ENCODE data around the gene ACSS1. TPM values are rescaled to one million over a fixed set of nuclear protein-coding genes. Genes with fewer than 3 reads are reported as not detected.
"Not testable (repeated sequence)": the region's sequence is repeated elsewhere in the genome, so short reads cannot be mapped to it uniquely, and the experiment has no call there.

ACSS1 gene
- total RNA-seq, 2 experiments from 2014 or later: 40.9 to 42.5 TPM

DNA sequence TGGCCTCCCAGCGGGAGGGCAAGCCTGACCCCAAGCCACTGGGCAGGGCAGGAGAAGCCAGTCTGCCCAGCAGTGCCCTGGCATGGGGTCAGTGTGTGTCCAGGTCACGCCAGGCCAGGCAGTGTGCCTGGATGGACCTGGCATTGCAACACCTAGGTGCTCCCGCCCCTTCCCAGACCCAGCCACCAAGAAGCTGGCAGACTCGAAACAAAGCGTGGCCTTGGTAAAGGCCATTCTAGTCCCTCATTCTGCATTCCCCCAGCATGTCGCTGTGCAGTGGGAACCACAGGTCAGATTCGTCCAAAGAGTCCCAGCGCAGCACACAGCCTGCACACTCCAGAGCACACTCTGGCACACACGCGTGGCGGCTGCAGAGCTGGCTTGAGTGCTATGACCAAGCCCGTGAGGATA, 46.1 kb downstream of the ACSS1 start:
- DNase-seq (no peak), ATAC-seq (no peak)
- CTCF ChIA-PET: no interaction called here
- H3K27ac Mint-ChIP-seq: no peak overlapping the region
- no peaks in the 10 kb centered on the region for H3K27me3 Mint-ChIP-seq (ENCODE audit: low read depth)
- peaks cover 4% of the 10 kb centered on the region for H3K4me1 Mint-ChIP-seq (ENCODE audit: low read depth)
- no peak overlapping the region for H3K4me3 Mint-ChIP-seq
- peaks cover 14% of the 10 kb centered on the region for H3K36me3 Mint-ChIP-seq (ENCODE audit: low read depth)
- POLR2A ChIA-PET: no interaction called here
- no peaks in the 10 kb centered on the region for H3K9me3 Mint-ChIP-seq (ENCODE audit: insufficient read depth)

DNA sequence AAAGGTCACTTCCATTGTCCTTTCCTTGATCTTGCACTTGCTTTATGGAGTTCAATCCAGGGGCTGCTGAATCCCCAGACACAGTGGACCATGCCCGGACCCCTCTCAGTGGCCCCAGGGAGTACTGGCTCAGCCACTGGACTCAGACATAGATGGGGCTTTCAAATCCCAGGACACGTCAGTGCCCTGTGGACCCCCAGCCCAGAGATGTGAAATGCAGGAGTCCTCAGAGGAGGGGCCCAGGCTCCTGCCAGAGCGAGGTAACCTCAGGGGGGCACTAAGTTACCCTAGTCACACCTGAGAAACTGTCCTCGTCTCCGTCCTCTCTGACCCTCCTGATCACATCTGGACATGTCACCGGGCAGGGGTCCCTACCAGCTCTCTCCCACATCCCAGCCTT, 46.7 kb downstream of the ACSS1 start:
- H3K36me3 Mint-ChIP-seq (ENCODE audit: low read depth): peaks cover 15% of the 10 kb centered on the region
- H3K4me1 Mint-ChIP-seq (ENCODE audit: low read depth): peaks cover 4% of the 10 kb centered on the region
- no peak overlapping the region for H3K27ac Mint-ChIP-seq
- no peak overlapping the region for H3K4me3 Mint-ChIP-seq
- ATAC-seq (no peak), DNase-seq (no peak)
- H3K27me3 Mint-ChIP-seq (ENCODE audit: low read depth): no peaks in the 10 kb centered on the region
- H3K9me3 Mint-ChIP-seq (ENCODE audit: insufficient read depth): no peaks in the 10 kb centered on the region
- POLR2A ChIA-PET: no interaction called here
- CTCF ChIA-PET: interaction anchor here (0.7 kb wide), 1 partner anchor 85 kb away, joined by 3 read pairs; no protein-coding TSS in a partner anchor

DNA sequence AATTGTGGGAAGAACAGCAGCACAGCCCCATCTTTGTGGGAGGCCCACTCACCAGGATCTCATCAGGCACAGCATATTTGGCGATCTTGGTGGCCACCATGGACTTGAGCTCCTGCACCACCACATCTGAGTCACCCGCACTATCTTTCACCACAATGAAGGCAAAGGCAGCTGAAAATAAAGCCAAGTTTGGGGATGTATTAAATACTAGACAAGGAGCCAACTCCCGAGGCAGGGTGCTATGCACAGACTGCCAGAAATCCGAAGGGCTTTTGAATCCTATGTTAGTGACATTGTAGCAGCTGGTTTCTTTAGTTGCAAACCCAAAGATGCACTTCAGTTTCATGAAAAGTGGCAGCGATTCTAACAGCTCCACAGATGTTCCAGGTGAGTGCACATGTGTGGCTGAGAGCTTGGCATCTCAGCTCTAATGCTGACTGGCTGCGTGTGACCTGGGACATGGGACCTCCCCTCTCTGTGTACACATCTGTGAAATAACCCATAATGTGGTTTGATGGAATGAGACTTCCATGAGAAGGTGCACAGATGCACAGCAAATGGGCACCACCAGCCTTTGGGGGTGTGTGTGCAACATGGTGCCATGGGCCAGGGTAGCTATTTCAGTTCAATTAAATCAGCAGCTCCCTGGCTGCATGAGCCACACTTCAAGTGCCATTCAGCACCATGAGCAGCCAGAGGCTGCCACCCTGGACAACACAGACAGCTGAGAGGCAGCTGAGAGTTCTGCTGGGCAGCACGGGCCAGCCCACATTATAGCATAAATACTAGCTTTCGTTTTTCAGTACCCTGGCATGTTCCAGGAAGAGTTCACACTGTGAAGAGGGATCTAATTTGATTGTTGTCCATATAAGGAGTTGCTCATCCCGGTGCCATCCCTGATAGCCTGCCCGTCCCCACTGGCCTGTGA, 48.5 kb downstream of the ACSS1 start:
- DNase-seq (no peak), ATAC-seq (no peak)
- no peaks in the 10 kb centered on the region for H3K9me3 Mint-ChIP-seq (ENCODE audit: insufficient read depth)
- ChIA-PET CTCF (interaction anchor here (1.1 to 1.6 kb wide), 4 partner anchors 14 to 56 kb away, joined by 3 to 7 read pairs (median 4); partner anchors contain the start of gene APMAP), POLR2A (interaction anchor here (1.3 kb wide), 1 partner anchor 24 kb away, joined by 5 read pairs; no protein-coding TSS in a partner anchor)
- H3K27ac Mint-ChIP-seq: no peak overlapping the region
- peaks cover 20% of the 10 kb centered on the region for H3K36me3 Mint-ChIP-seq (ENCODE audit: low read depth)
- H3K4me1 Mint-ChIP-seq (ENCODE audit: low read depth): no peaks in the 10 kb centered on the region
- no peaks in the 10 kb centered on the region for H3K27me3 Mint-ChIP-seq (ENCODE audit: low read depth)
- no peak overlapping the region for H3K4me3 Mint-ChIP-seq

DNA sequence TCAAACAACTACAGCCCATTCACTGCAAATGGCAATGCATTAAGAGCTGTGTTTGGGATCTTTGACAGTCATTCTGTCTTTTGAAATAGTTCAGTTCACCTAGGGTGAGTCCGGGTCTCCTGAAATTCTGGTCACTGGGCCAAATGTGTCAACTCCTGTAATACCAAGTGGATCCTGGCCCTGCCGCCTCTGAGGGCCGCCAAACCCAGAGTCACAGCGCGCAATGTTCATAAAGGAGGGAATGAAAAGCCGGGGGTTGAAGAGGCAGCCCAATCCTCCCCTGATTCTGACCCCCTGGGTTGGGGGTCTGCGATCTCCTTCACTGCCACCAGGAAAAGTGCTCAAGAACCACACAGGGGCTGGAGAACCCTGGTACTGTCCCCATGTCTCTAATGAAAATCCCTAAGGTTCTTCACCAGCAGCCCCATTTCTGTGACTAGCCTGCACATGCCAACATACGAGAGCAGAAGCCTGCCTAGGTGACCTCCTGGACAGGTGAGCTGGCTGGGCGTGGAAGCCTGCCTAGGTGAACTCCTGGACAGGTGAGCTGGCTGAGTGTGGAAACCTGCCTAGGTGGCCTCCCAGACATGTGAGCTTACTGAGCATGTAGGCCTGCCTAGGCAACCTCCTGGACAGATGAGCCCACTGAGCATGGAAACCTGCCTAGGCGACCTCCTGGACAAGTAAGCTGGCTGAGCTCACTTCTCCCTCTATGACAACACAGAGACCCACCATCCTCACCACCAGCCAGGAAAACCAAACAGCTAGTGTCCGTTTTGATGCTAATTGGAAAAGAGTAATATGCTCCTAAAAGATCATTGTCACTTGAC, 49.3 kb downstream of the ACSS1 start:
- H3K36me3 Mint-ChIP-seq (ENCODE audit: low read depth): peaks cover 18% of the 10 kb centered on the region
- H3K4me3 Mint-ChIP-seq: no peak overlapping the region
- H3K9me3 Mint-ChIP-seq (ENCODE audit: insufficient read depth): no peaks in the 10 kb centered on the region
- H3K27ac Mint-ChIP-seq: no peak overlapping the region
- ChIA-PET CTCF (interaction anchor here (1.1 to 1.6 kb wide), 4 partner anchors 13 to 57 kb away, joined by 3 to 7 read pairs (median 4); partner anchors contain the start of gene APMAP), POLR2A (no interaction called here)
- H3K4me1 Mint-ChIP-seq (ENCODE audit: low read depth): no peaks in the 10 kb centered on the region
- H3K27me3 Mint-ChIP-seq (ENCODE audit: low read depth): no peaks in the 10 kb centered on the region
- no peak for ATAC-seq
- DNase-seq: no peak

DNA sequence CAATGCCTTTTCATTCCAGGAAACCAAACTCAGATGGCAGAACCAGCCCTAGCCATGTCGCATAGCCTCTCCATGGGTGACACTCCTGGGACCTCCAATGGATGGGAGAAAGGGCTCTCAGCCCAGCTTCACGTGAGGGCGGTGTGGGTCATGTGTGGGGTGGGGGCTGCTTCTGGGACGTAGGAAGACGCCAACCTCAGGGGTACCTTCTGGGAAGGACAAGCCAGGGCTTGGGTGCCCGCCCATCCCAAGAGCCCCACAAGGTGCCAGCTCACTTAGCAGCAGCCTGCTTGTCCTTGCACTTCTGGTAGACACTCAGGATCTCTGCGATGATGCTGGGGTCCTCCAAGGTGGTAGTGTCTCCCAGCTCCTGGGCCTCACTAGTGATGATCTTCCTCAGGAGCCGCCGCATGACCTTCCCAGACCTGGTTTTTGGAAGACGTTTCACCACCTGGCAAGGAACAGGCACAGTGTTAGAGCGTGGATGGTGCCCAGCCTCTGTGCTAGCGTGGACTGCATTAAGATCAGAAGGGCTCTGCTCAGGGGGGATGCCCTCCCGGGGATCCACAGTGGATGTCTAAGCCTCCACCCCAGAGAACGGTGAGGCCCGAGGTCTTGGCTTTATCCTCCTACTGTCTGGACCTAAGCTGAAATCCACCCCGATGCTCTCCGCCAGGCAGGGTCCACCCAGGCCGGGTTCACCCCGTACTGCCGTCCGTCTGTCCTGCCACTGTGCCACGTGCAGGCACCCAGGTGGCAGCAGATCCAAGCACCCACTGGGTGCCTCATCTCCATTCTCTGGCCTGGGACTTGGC, 50.2 kb downstream of the ACSS1 start:
- no peak overlapping the region for H3K27ac Mint-ChIP-seq
- peaks cover 20% of the 10 kb centered on the region for H3K36me3 Mint-ChIP-seq (ENCODE audit: low read depth)
- H3K27me3 Mint-ChIP-seq (ENCODE audit: low read depth): no peaks in the 10 kb centered on the region
- ChIA-PET CTCF (interaction anchor here (0.7 kb wide), 1 partner anchor 14 kb away, joined by 3 read pairs; no protein-coding TSS in a partner anchor), POLR2A (no interaction called here)
- no peak overlapping the region for H3K4me3 Mint-ChIP-seq
- ATAC-seq: no peak
- H3K9me3 Mint-ChIP-seq (ENCODE audit: insufficient read depth): no peaks in the 10 kb centered on the region
- H3K4me1 Mint-ChIP-seq (ENCODE audit: low read depth): no peaks in the 10 kb centered on the region
- no peak for DNase-seq

DNA sequence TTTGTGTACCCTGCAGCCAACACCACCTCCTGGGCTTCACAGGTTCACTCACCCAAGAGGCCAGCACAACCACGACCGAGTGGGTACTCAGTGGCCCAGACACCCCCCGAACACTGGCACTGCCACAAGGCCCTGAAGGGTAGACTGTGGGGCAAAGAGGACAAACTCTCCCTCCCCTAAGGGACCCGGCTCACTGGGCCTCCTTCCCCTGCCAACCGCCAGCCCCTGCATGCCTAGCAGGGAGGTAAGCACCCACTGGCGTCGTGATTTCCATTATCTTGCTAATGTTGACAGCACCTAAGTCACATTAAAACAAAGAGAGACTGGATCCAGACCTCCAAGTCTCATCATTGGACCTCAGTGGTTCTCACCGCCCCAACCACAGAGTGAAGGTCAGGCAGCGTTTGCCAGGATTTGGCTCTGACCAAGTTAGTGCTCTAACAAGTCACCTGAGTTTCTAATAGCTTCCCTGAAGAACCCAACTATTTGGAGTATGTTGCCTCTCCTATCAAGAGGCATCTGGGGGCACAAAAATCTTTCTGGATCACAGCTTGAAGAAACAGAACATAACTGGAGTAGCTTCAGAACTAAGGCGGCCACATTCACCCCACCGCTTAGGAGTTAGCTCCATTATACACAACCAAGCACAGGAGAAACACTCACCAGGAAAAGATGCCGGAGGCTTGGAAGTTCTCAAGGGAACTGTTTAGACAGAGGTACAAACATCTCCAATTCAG, 51.3 kb downstream of the ACSS1 start:
- Mint-ChIP-seq H3K36me3 (ENCODE audit: low read depth) (peaks cover 24% of the 10 kb centered on the region), H3K27ac (no peak overlapping the region), H3K9me3 (ENCODE audit: insufficient read depth) (no peaks in the 10 kb centered on the region), H3K4me3 (no peak overlapping the region), H3K4me1 (ENCODE audit: low read depth) (no peaks in the 10 kb centered on the region), H3K27me3 (ENCODE audit: low read depth) (no peaks in the 10 kb centered on the region)
- DNase-seq (no peak), ATAC-seq (no peak)
- POLR2A ChIA-PET: no interaction called here
- CTCF ChIA-PET: interaction anchor here (0.7 kb wide), 1 partner anchor 13 kb away, joined by 3 read pairs; no protein-coding TSS in a partner anchor

DNA sequence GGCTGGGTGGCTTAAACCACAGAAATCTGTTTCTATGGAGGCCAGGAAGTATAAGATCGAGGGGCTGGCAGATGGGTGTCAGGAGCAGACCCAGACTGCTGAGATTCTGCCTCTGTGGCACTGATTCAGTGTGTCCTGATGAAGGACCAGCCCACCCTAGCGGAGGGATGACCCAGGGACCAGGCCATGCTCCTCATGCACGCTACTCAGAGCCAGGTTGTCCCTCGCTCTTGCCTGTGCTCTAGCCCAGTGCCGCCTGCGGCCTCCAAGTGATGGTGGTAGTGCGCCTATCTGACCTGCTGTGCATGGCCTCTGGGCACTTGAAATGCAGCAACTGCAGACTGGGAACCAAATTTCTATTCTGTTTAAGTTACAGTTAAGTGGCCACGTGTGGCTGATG, 52.3 kb downstream of the ACSS1 start:
- peaks cover 24% of the 10 kb centered on the region for H3K36me3 Mint-ChIP-seq (ENCODE audit: low read depth)
- DNase-seq (no peak), ATAC-seq (no peak)
- no peak overlapping the region for H3K4me3 Mint-ChIP-seq
- CTCF ChIA-PET: no interaction called here
- POLR2A ChIA-PET: no interaction called here
- no peaks in the 10 kb centered on the region for H3K27me3 Mint-ChIP-seq (ENCODE audit: low read depth)
- H3K27ac Mint-ChIP-seq: no peak overlapping the region
- no peaks in the 10 kb centered on the region for H3K4me1 Mint-ChIP-seq (ENCODE audit: low read depth)
- H3K9me3 Mint-ChIP-seq (ENCODE audit: insufficient read depth): no peaks in the 10 kb centered on the region

DNA sequence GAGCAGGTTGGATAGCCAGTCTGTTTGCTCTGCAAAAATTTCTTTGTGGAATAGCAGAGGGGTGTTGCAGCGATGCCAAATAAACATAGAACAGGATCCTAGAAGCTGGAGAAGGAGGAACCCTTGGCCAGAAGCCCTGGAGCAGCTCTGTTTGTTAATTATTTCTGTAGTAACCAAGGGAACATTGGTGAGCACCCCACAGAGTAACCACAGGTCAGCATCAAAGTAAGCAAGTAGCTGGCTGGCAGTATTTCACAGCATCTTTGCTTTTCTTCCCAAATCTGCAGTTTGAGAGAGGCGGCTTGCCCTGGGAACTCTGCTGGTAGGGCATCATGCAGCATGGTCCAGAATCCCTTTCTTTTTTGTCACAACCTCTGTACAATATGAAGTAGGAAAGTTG, 52.7 kb downstream of the ACSS1 start:
- H3K4me3 Mint-ChIP-seq: no peak overlapping the region
- ChIA-PET CTCF (no interaction called here), POLR2A (no interaction called here)
- no peaks in the 10 kb centered on the region for H3K9me3 Mint-ChIP-seq (ENCODE audit: insufficient read depth)
- peaks cover 24% of the 10 kb centered on the region for H3K36me3 Mint-ChIP-seq (ENCODE audit: low read depth)
- no peak overlapping the region for H3K27ac Mint-ChIP-seq
- no peak for ATAC-seq
- DNase-seq: no peak
- H3K27me3 Mint-ChIP-seq (ENCODE audit: low read depth): no peaks in the 10 kb centered on the region
- no peaks in the 10 kb centered on the region for H3K4me1 Mint-ChIP-seq (ENCODE audit: low read depth)

DNA sequence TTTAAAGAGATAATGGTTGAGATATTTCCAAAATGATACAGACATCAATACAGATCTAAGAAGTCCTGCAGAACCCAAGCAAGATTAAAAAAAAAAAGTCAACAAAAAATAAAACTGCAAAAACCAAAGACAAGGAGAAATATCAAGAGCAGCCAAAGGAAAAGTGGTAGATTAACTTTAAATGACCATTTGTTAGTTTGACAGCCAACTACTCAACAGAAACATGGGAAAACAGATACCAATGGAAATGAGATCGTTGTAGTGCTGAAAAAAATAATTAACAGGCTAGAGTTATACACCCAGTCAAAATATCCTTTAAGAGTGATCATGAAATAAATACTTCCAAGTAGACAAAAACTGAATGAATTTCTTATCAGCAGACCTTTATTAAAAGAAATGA, 54.9 kb downstream of the ACSS1 start:
- Mint-ChIP-seq H3K4me1 (ENCODE audit: low read depth) (no peaks in the 10 kb centered on the region), H3K36me3 (ENCODE audit: low read depth) (peaks cover 18% of the 10 kb centered on the region), H3K27ac (no peak overlapping the region), H3K4me3 (no peak overlapping the region), H3K27me3 (ENCODE audit: low read depth) (no peaks in the 10 kb centered on the region), H3K9me3 (ENCODE audit: insufficient read depth) (no peaks in the 10 kb centered on the region)
- ATAC-seq (no peak), DNase-seq (no peak)
- POLR2A ChIA-PET: no interaction called here
- CTCF ChIA-PET: interaction anchor here (1.3 kb wide), 1 partner anchor 9 kb away, joined by 4 read pairs; no protein-coding TSS in a partner anchor

DNA sequence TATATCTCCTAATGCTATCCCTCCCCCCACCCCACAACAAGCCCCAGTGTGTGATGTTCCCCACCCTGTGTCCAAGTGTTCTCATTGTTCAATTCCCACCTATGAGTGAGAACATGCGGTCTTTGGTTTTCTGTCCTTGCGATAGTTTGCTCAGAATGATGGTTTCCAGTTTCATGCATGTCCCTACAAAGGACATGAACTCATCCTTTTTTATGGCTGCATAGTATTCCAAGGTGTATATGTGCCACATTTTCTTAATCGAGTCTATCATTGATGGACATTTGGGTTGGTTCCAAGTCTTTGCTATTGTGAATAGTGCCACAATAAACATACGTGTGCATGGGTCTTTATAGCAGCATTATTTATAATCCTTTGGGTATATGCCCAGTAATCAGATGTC, 56.6 kb downstream of the ACSS1 start:
- DNase-seq; H3K4me3 Mint-ChIP-seq; CTCF ChIA-PET; H3K4me1 Mint-ChIP-seq (ENCODE audit: low read depth); POLR2A ChIA-PET; ATAC-seq; H3K27ac Mint-ChIP-seq; H3K27me3 Mint-ChIP-seq (ENCODE audit: low read depth); H3K9me3 Mint-ChIP-seq (ENCODE audit: insufficient read depth): not testable (repeated sequence)
- peaks cover 12% of the 10 kb centered on the region for H3K36me3 Mint-ChIP-seq (ENCODE audit: low read depth)

DNA sequence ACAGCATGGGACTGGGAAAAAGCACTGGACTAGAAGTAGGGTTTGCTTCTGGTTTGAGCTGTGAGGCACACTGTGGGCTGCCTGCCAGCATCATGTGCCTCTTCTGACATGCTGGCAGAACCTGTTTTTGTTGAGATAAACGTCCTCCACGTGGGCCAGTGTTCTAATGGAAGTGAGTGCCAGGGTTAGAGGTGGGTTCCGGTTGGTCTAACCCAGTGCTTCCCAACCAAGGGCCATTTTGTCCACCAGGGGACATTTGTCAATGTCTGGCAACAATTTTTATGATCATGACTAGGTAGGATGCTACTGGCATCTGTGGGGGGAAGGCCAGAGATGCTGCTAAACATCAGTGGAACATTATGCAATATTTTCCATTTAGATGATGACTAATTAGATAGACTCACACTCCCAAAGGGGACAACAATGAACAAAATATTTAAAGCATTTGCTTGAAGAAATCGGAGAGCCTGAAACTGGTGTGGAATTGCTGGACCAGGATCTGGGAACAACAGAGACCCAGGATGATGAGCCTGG, 57.6 kb downstream of the ACSS1 start:
- DNase-seq (no peak), ATAC-seq (no peak)
- ChIA-PET POLR2A (no interaction called here), CTCF (interaction anchor here (1.0 to 1.7 kb wide), 4 partner anchors 34 to 69 kb away, joined by 3 to 6 read pairs (median 4); no protein-coding TSS in a partner anchor)
- Mint-ChIP-seq H3K27ac (no peak overlapping the region), H3K9me3 (ENCODE audit: insufficient read depth) (no peaks in the 10 kb centered on the region), H3K4me1 (ENCODE audit: low read depth) (no peaks in the 10 kb centered on the region), H3K27me3 (ENCODE audit: low read depth) (no peaks in the 10 kb centered on the region), H3K36me3 (ENCODE audit: low read depth) (peaks cover 7% of the 10 kb centered on the region), H3K4me3 (no peak overlapping the region)

Measured in activated CD8-positive, alpha-beta T cell treated with anti-CD3 and anti-CD28 coated beads, Interleukin-2, amount 10 ng/mL, durations not matched to agents 7 days and 5 days (primary cell).